Measurements from ENCODE around the gene TSHR.

TSHR gene

DNA sequence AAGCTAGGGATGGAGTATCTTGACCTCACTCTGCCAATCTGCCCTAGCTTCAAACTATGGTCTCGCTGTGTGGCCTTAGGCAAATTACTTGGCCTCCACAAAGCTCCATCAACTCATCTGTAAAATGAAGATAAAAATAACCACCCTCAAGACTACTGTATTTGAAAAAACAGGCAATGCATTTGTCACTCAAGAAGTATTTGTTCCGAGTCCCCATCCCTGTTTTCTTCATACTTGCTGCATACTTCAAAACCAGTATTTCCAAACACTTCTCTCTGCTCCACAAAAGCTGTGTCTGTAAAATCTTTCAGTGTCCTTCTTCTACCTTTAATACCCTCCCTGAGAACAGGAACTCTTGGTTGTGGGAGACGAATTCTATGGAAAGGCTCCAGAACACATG is 217.5 kb downstream of the TSHR start:
- CTCF ChIA-PET = interaction anchor here (1.3 to 5.9 kb wide), 5 partner anchors 9 to 185 kb away, joined by 4 to 89 read pairs (median 34); no protein-coding TSS in a partner anchor
- TF ChIP-seq, protein P1, sequence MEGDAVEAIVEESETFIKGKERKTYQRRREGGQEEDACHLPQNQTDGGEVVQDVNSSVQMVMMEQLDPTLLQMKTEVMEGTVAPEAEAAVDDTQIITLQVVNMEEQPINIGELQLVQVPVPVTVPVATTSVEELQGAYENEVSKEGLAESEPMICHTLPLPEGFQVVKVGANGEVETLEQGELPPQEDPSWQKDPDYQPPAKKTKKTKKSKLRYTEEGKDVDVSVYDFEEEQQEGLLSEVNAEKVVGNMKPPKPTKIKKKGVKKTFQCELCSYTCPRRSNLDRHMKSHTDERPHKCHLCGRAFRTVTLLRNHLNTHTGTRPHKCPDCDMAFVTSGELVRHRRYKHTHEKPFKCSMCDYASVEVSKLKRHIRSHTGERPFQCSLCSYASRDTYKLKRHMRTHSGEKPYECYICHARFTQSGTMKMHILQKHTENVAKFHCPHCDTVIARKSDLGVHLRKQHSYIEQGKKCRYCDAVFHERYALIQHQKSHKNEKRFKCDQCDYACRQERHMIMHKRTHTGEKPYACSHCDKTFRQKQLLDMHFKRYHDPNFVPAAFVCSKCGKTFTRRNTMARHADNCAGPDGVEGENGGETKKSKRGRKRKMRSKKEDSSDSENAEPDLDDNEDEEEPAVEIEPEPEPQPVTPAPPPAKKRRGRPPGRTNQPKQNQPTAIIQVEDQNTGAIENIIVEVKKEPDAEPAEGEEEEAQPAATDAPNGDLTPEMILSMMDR (IDR thresholded peaks at IDR 0.05; ENCODE audit: insufficient read depth, low read length, missing control alignments) = no peak
- no peak for DNase-seq (ENCODE audit: low read depth, low spot score)
- H3K4me3 ChIP-seq (ENCODE audit: low read depth, low read length) = no peak overlapping the region
- POLR2A ChIA-PET = interaction anchor here (1.5 to 1.7 kb wide), 2 partner anchors 46 to 48 kb away, joined by 5 to 7 read pairs; partner anchors contain the start of gene GTF2A1

DNA sequence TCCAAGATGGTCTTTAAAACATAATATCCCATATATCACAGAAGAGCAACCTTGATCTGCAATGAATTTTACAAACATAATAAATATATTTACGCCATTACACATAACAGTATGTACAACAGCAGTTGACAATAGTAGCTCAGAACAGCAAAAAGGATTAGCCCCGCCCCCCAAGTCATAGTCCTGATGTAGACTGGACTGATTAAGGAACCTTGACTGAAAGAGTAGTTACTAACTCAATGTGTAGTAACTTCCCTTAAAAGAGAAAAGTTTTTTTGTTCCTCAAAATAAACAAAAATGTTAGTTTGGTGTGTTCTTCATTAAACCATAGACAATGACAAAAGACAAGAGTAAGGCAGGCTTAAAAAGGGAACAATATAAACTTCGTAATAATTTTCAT is 220.8 kb downstream of the TSHR start:
- POLR2A ChIA-PET = interaction anchor here (1.1 kb wide), 1 partner anchor 43 kb away, joined by 3 read pairs; no protein-coding TSS in a partner anchor
- TF ChIP-seq, protein P1 (IDR thresholded peaks at IDR 0.05; ENCODE audit: insufficient read depth, low read length, missing control alignments) = no peak
- no peak overlapping the region for H3K4me3 ChIP-seq (ENCODE audit: low read depth, low read length)
- no peak for DNase-seq (ENCODE audit: low read depth, low spot score)
- CTCF ChIA-PET = interaction anchor here (1.4 to 2.7 kb wide), 4 partner anchors 11 to 189 kb away, joined by 4 to 16 read pairs (median 7); no protein-coding TSS in a partner anchor

DNA sequence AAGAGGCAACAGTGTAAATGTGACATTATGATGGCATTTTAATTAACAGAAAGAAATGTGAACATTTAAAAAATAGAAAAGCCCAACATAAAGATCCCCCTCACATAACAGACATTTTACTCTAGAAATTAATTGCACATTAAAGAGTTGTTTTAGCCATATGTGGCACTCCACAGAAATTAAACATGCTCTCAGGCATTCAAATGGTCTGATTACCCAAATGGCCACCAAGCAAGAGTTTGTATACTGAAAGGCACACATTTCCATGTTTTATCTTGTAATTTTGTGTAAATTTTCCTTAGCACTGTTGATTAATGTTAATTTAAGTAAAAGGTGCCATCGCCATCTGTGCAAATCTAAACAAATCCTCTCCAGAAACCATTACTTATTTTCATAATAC is 221.8 kb downstream of the TSHR start:
- CTCF ChIA-PET = interaction anchor here (1.6 to 2.0 kb wide), 2 partner anchors 9 to 223 kb away, joined by 4 to 5 read pairs; partner anchors contain the start of gene TSHR
- TF ChIP-seq, protein P1 (IDR thresholded peaks at IDR 0.05; ENCODE audit: insufficient read depth, low read length, missing control alignments) = no peak

DNA sequence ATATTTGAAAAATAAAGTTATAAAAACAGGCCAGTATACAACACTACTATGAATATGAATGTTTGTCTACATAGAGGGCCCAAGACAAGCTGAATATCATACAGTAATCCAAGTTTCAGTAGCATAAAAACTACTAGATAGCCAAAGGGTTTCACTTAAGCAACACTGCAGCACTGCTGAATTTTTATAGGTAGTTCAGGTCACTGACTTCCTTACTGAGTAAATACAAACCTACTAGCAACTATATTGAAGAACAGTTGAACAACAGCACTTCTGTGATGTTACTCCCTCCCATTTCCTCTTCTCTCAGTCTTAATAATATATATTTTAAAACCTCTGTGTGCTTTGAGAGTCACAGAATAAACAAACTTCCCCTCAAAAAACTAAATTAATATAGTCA is 222.6 kb downstream of the TSHR start:
- H3K4me3 ChIP-seq (ENCODE audit: low read depth, low read length) = no peak overlapping the region
- ChIA-PET CTCF (interaction anchor here (0.6 to 8.6 kb wide), 4 partner anchors 7 to 224 kb away, joined by 3 to 76 read pairs (median 4); partner anchors contain the start of gene TSHR), POLR2A (interaction anchor here (1.5 kb wide), 1 partner anchor 41 kb away, joined by 5 read pairs; no protein-coding TSS in a partner anchor)
- no peak for DNase-seq (ENCODE audit: low read depth, low spot score)
- TF ChIP-seq, protein P1 (IDR thresholded peaks at IDR 0.05; ENCODE audit: insufficient read depth, low read length, missing control alignments) = no peak

More for the DNA sequence above, 221.8 kb downstream of the TSHR start:
- no peak overlapping the region for H3K4me3 ChIP-seq (ENCODE audit: low read depth, low read length)
- POLR2A ChIA-PET = interaction anchor here (1.5 kb wide), 1 partner anchor 42 kb away, joined by 5 read pairs; no protein-coding TSS in a partner anchor
- DNase-seq (ENCODE audit: low read depth, low spot score) = no peak

DNA sequence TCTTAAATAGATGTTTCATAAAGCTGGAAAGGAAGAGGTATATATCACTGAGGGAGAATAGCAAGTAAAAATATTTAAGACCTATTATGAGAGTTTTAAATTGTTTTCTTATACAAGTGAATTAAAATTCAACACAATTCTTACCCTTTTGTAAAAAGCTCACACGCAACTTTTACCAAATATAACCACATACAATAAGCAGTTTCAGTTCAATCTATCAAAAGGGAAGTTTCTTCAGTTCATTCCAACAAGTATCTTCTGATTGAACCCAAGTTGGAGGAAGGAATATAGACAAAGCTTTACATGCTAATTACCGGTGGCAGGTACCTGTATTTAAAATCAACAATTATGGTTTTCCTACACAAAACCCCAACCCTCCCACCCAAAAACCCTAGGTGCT is 224.2 kb downstream of the TSHR start:
- ChIA-PET POLR2A (no interaction called here), CTCF (interaction anchor here (8.6 kb wide), 1 partner anchor 8 kb away, joined by 76 read pairs; no protein-coding TSS in a partner anchor)
- H3K4me3 ChIP-seq (ENCODE audit: low read depth, low read length) = no peak overlapping the region
- DNase-seq (ENCODE audit: low read depth, low spot score) = no peak
- TF ChIP-seq, protein P1 (IDR thresholded peaks at IDR 0.05; ENCODE audit: insufficient read depth, low read length, missing control alignments) = no peak

DNA sequence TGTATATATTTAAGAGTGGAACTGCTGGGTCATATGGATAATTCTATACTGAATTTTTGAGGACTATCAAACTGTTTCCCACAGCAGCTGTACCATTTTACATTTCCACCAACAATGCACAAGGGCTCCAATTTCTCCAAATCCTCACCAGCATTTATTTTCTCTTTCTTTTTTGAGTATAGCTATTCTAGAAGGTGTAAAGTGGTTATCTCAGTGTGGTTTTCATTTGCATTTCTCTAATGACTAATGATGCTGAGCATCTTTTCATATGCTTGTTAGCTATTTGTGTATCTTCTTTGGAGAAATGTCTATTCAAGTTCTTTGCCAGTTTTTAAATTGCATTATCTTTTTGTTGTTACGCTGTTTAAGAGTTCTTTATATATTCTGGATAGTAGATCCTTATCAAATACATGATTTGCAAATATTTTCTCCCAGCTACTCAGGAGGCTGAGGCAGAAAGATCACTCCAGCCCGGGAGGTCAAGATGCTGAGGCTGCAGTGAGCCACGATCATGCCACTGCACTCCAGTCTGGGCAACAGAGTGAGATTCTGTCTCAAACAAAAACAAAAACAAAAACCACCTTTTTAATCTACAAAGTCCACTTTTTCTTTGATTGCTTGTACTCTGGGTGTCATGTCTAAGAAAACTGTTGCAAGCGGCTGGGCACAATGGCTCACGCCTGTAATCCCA is 232.6 kb downstream of the TSHR start:
- TF ChIP-seq, protein P1 (IDR thresholded peaks at IDR 0.05; ENCODE audit: insufficient read depth, low read length, missing control alignments) = no peak
- no peak for DNase-seq (ENCODE audit: low read depth, low spot score)
- ChIA-PET CTCF (interaction anchor here (1.0 to 1.5 kb wide), 3 partner anchors 13 to 18 kb away, joined by 4 to 5 read pairs (median 4); no protein-coding TSS in a partner anchor), POLR2A (interaction anchor here (0.5 kb wide), 1 partner anchor 29 kb away, joined by 3 read pairs; no protein-coding TSS in a partner anchor)
- no peak overlapping the region for H3K4me3 ChIP-seq (ENCODE audit: low read depth, low read length)

All from AG04449 (cell line).